ENCODE measurements around the gene GIMAP8.
A peak's percentile ranks its signal among the peaks of the same experiment; 100 is the strongest.

Gene GIMAP8

DNA sequence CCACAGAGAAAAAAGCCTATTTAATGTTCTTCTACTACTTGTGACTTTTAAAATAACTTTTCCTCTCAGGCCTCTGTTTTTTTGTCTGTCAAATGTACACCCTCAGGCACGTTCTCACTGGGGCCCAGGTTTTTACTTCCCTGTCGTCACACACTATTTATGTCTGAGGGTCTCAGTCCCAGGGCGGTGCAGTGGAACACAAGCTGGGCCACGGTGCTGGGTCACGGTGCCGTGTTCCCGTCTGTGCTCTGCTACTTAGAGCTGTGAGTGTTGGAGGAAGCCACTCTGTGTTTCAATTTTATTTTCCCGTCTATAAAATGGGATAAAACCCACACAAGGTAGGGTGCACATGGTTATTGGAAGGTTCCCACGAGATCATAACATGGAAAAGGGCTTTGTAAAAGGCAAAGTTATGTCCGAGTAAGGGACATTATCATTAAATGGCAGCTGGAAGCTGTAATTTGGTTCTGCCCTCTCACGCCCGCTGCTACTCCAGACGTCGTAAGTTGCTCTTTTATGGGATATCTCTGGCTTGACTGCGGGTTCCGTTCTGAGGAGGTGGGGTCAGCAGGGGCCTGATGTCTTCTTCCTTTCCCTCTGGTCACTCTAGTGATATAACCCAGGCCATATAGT, 46.1 kb upstream of the GIMAP8 start:
- no peak for TF ChIP-seq SPI1 (IDR thresholded peaks at IDR 0.05; ENCODE audit: borderline replicate concordance, low read depth)
- TF ChIP-seq, protein P1, sequence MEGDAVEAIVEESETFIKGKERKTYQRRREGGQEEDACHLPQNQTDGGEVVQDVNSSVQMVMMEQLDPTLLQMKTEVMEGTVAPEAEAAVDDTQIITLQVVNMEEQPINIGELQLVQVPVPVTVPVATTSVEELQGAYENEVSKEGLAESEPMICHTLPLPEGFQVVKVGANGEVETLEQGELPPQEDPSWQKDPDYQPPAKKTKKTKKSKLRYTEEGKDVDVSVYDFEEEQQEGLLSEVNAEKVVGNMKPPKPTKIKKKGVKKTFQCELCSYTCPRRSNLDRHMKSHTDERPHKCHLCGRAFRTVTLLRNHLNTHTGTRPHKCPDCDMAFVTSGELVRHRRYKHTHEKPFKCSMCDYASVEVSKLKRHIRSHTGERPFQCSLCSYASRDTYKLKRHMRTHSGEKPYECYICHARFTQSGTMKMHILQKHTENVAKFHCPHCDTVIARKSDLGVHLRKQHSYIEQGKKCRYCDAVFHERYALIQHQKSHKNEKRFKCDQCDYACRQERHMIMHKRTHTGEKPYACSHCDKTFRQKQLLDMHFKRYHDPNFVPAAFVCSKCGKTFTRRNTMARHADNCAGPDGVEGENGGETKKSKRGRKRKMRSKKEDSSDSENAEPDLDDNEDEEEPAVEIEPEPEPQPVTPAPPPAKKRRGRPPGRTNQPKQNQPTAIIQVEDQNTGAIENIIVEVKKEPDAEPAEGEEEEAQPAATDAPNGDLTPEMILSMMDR (IDR thresholded peaks at IDR 0.05; ENCODE audit: insufficient read depth, low read length), result no peak
- no peak for TF ChIP-seq GABPA (IDR thresholded peaks at IDR 0.05; ENCODE audit: low read depth)
- no peak for TF ChIP-seq POLR2AphosphoS5 (IDR thresholded peaks at IDR 0.05; ENCODE audit: low read depth)
- TF ChIP-seq, protein P2, sequence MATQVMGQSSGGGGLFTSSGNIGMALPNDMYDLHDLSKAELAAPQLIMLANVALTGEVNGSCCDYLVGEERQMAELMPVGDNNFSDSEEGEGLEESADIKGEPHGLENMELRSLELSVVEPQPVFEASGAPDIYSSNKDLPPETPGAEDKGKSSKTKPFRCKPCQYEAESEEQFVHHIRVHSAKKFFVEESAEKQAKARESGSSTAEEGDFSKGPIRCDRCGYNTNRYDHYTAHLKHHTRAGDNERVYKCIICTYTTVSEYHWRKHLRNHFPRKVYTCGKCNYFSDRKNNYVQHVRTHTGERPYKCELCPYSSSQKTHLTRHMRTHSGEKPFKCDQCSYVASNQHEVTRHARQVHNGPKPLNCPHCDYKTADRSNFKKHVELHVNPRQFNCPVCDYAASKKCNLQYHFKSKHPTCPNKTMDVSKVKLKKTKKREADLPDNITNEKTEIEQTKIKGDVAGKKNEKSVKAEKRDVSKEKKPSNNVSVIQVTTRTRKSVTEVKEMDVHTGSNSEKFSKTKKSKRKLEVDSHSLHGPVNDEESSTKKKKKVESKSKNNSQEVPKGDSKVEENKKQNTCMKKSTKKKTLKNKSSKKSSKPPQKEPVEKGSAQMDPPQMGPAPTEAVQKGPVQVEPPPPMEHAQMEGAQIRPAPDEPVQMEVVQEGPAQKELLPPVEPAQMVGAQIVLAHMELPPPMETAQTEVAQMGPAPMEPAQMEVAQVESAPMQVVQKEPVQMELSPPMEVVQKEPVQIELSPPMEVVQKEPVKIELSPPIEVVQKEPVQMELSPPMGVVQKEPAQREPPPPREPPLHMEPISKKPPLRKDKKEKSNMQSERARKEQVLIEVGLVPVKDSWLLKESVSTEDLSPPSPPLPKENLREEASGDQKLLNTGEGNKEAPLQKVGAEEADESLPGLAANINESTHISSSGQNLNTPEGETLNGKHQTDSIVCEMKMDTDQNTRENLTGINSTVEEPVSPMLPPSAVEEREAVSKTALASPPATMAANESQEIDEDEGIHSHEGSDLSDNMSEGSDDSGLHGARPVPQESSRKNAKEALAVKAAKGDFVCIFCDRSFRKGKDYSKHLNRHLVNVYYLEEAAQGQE (IDR thresholded peaks at IDR 0.05; ENCODE audit: insufficient replicate concordance, low read depth), result no peak
- H3K4me3 ChIP-seq (replicated peaks; ENCODE audit: insufficient read depth, low read length), result peak overlapping the region; percentile 83
- no peak overlapping the region; the same call in 1 of the 2 replicates for H3K27ac ChIP-seq (replicated peaks)
- no peak for DNase-seq (ENCODE audit: low read depth in 1 of 2, low spot score in 1 of 2)
- H3K27me3 ChIP-seq (ENCODE audit: insufficient read depth, poor library complexity, severe bottlenecking), result no peaks in the 10 kb centered on the region

DNA sequence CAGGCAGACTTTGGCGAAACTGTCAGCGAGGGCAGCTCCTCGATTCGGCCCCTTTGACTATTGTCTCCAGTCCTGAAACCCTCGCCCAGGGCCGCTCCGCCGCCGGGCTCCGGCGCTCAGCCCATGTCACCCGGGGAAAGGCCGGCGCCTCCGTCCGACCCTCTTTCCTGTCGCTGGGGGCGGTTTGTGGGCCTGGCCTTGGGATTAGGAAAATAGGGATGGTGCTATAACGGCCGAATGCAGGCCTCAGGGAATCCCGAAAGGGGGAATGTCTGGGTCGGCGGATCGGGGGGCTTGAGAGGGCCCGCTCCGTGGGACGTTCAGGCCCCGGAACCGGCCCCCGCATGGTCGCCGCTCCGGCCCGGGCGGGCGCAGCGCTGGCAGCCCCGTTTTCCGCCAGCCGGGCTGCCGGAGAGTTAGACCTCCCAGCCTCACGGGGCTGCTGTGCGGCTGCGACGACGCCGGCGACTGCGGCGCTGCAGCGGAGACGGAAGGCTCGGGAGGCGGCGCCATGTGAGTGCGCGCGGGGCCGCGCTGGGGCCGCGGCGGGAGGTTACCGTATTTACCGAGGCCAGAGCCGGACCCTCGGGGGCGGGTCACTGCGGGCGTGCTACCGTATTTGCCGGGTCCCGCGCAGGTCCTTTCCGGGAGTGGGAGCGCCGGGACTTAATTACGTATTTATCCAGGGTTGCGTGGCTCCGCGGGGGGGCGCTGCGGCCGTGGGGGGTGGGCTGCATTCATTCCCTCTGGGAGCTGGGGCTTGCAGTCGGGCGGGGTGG, 45.4 kb upstream of the GIMAP8 start:
- TF ChIP-seq, protein P1 (IDR thresholded peaks at IDR 0.05; ENCODE audit: insufficient read depth, low read length), result no peak
- TF ChIP-seq SPI1 (IDR thresholded peaks at IDR 0.05; ENCODE audit: borderline replicate concordance, low read depth) (no peak), POLR2AphosphoS5 (IDR thresholded peaks at IDR 0.05; ENCODE audit: low read depth) (no peak; the same call in 1 of the 2 replicates), GABPA (IDR thresholded peaks at IDR 0.05; ENCODE audit: low read depth) (no peak)
- TF ChIP-seq, protein P2 (IDR thresholded peaks at IDR 0.05; ENCODE audit: insufficient replicate concordance, low read depth), result no peak
- H3K4me3 ChIP-seq (replicated peaks; ENCODE audit: insufficient read depth, low read length), result peak overlapping the region; percentile 83
- H3K27ac ChIP-seq (replicated peaks), result peak overlapping the region; percentile 37
- DNase-seq (ENCODE audit: low read depth in 1 of 2, low spot score in 1 of 2), result peak; percentile 57 to 75
- H3K27me3 ChIP-seq (ENCODE audit: insufficient read depth, poor library complexity, severe bottlenecking), result no peaks in the 10 kb centered on the region

DNA sequence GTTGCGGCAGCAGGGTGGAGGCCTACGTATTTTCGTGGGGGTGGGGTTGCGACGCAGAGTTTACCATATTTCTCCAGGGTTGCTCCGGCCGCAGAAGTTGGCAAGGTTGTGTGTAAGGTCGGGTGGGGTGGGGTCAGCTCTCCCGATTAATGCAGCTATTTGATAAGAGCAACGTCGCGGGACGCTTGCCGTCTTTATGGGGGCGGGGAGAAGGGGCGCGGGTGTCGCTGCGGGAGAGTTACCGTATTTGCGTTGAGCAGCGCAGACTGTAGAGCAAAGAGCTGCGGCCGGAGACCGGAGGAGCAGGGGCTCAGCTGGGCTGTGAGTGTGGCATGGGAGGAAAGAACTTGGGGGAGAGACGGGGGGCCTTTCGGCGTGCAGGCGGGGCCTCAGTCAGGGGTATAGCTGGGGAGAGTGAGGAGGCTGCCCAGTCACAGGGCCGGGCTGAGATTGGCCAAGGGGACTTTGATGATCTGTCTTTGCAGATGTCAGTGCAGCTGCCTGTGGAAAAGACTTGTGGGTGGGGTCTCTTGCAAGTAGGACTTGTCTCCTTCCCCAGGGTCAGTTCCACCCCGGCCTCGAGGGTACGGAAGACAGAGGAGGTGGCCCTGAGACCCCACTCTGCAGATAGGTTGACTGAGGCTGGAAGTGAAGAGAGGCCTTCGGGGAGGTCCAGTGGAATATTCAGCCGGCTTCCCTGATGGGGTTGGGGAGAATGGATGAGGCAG, 44.7 kb upstream of the GIMAP8 start:
- Histone ChIP-seq H3K27me3 (ENCODE audit: insufficient read depth, poor library complexity, severe bottlenecking) (no peaks in the 10 kb centered on the region), H3K27ac (replicated peaks) (peak overlapping the region; percentile 37), H3K4me3 (replicated peaks; ENCODE audit: insufficient read depth, low read length) (peak overlapping the region; percentile 83)
- TF ChIP-seq SPI1 (IDR thresholded peaks at IDR 0.05; ENCODE audit: borderline replicate concordance, low read depth) (no peak), POLR2AphosphoS5 (IDR thresholded peaks at IDR 0.05; ENCODE audit: low read depth) (no peak), GABPA (IDR thresholded peaks at IDR 0.05; ENCODE audit: low read depth) (no peak)
- TF ChIP-seq, protein P2 (IDR thresholded peaks at IDR 0.05; ENCODE audit: insufficient replicate concordance, low read depth), result no peak
- TF ChIP-seq, protein P1 (IDR thresholded peaks at IDR 0.05; ENCODE audit: insufficient read depth, low read length), result no peak
- DNase-seq (ENCODE audit: low read depth in 1 of 2, low spot score in 1 of 2), result peak in 1 of 2 experiments; percentile 19
